Body of pancreas (tissue), 4 donors: ENCODE results near the gene LDLRAD3.

Experiments used
- CTCF ChIP-seq, 7 experiments: fragments of 450-650 bp in 4 of 7; fragments of 200-600 bp in 3 of 7; sonication (generic) in 3 of 7; IDR thresholded peaks; one replicate each; pipeline ENCODE4 v1.5.1; 2016 to 2019; ENCODE audit warnings: antibody characterized with exemption in 7 of 7
- POLR2A ChIP-seq, 3 donors: fragments of 450-650 bp; IDR thresholded peaks; one replicate each; pipeline ENCODE4 v1.6.1; 2016; ENCODE audit warnings: antibody characterized with exemption in 3 of 3, mild to moderate bottlenecking in 2 of 3

GRCh38 chr11:36164506-36165250 lies 220.8 kb downstream of the LDLRAD3 start:
- TF ChIP-seq POLR2A (IDR thresholded peaks at IDR 0.05) (no peak), CTCF (IDR thresholded peaks at IDR 0.05) (no peak)
